ENCODE measurements around the gene COLEC12. TPM values are rescaled to one million over a fixed set of nuclear protein-coding genes. Genes with fewer than 3 reads are reported as not detected.
A peak's percentile ranks its signal among the peaks of the same experiment; 100 is the strongest.

Gene COLEC12
- total RNA-seq, 1 donor, result 0.27 TPM

- no peak for DNase-seq (ENCODE audit: low read depth in 2 of 3, low spot score in 2 of 3)
Observed at GRCh38 chr18:392928-393573, 107.5 kb downstream of the COLEC12 start.

DNA sequence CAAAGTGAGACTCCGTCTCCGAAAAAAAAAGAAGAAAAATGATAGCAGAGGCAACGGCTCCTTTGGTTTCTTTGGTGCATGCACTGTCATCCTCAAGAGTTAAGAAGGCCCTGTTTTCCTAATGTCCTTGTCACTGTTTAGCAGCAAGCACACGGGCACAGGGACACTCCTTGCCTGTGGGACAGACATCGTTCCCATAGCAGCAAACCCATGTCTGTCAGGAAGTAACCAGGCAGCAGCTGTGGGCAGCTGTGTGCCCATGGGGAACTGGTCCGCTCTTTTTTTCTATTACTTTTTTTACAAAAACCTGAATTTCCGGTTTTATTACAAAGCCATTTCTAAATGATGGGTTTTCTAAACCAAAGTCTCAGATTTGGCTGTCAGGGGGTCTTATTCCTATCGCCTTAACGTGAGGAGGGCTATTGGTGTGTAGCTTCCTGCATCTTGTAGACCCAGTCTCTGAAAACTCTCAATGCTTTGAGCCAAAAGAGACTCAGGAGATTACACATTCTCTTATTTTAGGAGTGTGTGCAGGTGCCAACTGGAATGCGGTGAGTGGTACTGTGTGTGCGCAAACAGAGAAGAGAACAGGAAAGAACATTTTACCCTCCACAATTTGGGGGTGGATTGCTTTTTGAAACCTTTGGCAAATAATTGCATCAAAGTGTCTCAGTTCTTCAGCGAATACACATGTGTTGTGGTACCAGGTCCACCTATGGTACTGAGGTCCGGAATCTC is 109.6 kb downstream of the COLEC12 start:
- no peak for DNase-seq (ENCODE audit: low read depth in 2 of 3, low spot score in 2 of 3)

- DNase-seq (ENCODE audit: low read depth in 2 of 3, low spot score in 2 of 3), result peak in 1 of 3 donors; percentile 36
Observed at GRCh38 chr18:389658-390357, 110.7 kb downstream of the COLEC12 start.

DNA sequence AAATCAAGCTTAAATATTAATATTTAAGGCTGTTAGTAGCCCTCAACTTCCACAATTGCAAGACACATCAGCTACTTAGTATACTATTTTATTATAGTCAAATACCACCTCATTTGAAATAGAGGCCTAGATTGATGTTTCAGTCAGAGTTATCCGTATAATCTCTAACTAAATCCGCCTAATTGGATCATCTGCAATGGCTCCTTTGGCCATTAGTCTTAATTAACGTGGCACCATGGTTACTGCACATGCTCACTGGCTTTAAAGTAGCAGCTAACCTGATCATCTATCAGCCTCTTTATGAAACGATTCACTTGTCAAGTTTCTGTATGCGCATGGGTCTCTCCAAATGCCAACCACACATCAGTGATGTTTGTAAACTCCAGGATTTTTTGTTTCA is 112.3 kb downstream of the COLEC12 start:
- no peak for DNase-seq (ENCODE audit: low read depth in 2 of 3, low spot score in 2 of 3)

GRCh38 chr18:386994-387393 is 113.5 kb downstream of the COLEC12 start:
- DNase-seq (ENCODE audit: low read depth in 2 of 3, low spot score in 2 of 3), result no peak

DNA sequence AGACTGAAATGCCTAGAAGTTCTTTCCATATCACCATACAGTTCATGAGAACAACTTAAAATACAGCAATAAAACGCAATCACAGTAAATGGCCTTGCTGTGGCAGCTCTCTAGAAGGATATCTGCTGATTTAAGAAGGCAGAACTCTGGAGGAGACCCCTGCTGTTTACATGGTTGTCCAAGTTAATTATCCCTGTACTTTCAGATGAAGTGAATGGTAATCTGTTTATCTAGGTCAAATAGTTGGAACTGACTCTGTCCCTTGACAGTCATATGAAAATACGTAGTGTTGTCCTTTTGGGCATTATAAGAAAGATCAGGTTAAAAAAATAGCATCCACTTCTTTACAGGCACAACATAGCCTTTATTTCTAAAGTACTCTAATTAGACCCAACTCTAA is 115.6 kb downstream of the COLEC12 start:
- DNase-seq (ENCODE audit: low read depth in 2 of 3, low spot score in 2 of 3), result no peak

GRCh38 chr18:383135-383534 is 117.4 kb downstream of the COLEC12 start:
- no peak for DNase-seq (ENCODE audit: low read depth in 2 of 3, low spot score in 2 of 3)

GRCh38 chr18:382423-382984 is 118.0 kb downstream of the COLEC12 start:
- DNase-seq (ENCODE audit: low read depth in 2 of 3, low spot score in 2 of 3), result no peak

- peak in 1 of 3 donors; percentile 26 for DNase-seq (ENCODE audit: low read depth in 2 of 3, low spot score in 2 of 3)
Observed at GRCh38 chr18:379681-380330, 120.7 kb downstream of the COLEC12 start.

DNA sequence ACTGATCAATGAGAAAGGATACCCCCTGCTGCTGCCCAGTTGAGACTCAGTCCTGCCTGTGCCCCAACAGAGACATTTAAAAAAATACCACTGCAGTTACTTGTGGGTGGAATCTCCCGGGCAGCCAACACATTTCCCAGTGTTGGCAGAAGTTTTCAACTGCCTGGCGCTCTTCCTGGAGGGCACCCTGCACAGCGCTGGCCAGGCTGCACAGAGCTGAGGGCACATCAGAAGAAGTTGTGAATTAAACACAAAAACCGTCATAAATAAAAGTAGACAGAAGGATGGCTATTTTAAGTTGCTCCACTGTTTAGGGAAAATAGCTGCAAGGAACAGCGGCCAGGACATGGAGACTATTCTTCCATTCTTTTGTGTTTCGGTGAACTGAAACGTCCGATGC is 122.4 kb downstream of the COLEC12 start:
- DNase-seq (ENCODE audit: low read depth in 2 of 3, low spot score in 2 of 3), result no peak

DNA sequence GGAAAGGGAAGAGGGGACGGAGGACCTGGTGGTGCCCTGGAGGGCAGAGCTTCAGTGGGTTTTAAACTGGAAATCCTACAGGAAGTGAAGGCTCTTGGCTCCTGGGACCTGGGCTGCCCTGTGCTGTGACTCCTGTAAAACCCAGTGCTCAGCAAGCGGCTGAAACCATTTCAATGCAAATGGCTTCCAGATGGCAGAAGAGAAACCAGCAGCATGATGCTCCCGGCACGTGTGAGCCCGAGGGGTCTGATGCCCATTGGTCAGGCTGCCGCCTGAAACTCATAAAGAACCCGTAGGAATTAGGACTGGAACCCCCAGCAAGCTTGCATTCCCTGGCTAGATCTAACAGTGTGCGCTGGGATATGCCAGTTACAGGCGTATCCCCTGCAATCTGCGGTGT is 123.4 kb downstream of the COLEC12 start:
- DNase-seq (ENCODE audit: low read depth in 2 of 3, low spot score in 2 of 3), result no peak

DNA sequence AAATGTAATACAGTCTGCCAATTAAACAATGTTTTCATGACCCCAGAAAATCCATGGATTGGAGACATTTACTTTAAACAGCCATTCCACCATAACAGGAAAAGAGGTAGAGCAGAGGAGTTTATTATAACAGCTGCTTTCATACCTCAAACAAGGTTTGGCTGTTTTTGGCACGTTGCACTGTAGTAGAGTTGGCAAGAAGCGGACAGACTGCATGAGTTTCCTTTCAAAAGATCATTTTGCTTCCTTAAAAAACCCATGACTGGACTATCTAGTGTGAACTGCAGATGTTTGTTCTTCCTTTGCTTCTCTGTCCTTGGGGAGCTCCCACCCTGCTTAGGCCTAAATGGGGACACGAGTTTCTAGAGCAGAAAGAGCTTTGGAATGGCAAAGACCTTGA is 124.2 kb downstream of the COLEC12 start:
- peak in 1 of 3 donors; percentile 36 for DNase-seq (ENCODE audit: low read depth in 2 of 3, low spot score in 2 of 3)

DNA sequence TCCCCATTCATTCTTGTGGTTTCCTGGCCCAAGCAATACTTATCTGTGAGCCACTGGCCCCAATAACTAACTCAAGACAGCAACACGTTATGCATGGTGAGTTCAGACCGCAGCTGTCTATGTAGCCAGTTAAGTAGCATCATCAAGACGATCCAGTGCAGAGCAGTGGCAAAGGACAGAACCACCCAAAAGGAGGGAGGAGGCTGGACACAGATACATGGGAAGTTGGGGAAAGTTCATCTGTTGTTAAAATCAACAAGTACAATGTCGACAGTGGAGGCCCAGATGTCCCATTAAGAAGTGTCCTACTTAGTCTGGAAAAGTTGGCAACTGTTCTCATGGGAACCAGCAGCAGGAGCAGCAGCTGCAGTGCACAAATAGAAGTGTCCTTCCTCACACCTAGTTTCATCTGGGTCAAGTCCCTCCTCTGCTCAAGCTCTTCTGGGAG is 125.8 kb downstream of the COLEC12 start:
- DNase-seq (ENCODE audit: low read depth in 2 of 3, low spot score in 2 of 3), result peak in 1 of 3 donors; percentile 49

DNA sequence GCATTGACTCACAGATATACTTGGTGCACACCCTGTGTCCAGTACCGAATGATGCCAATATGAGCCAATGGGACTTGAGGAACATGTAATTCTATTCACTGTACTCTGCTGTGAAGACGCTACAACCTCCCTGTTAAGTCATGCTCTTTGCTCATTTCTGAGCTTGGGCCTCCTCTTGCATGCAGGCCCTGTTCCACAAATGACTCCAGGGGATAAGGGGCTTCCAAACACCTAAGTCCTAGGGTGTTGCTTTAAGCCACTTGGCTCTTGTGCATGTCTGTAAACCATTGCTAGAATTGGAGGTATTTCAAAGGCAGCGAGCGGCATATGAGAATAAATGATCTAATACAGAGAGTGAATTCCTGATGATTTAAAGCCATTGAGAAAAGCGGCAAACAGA is 126.7 kb downstream of the COLEC12 start:
- DNase-seq (ENCODE audit: low read depth in 2 of 3, low spot score in 2 of 3), result no peak

GRCh38 chr18:371609-371982 is 128.9 kb downstream of the COLEC12 start:
- no peak for DNase-seq (ENCODE audit: low read depth in 2 of 3, low spot score in 2 of 3)

DNA sequence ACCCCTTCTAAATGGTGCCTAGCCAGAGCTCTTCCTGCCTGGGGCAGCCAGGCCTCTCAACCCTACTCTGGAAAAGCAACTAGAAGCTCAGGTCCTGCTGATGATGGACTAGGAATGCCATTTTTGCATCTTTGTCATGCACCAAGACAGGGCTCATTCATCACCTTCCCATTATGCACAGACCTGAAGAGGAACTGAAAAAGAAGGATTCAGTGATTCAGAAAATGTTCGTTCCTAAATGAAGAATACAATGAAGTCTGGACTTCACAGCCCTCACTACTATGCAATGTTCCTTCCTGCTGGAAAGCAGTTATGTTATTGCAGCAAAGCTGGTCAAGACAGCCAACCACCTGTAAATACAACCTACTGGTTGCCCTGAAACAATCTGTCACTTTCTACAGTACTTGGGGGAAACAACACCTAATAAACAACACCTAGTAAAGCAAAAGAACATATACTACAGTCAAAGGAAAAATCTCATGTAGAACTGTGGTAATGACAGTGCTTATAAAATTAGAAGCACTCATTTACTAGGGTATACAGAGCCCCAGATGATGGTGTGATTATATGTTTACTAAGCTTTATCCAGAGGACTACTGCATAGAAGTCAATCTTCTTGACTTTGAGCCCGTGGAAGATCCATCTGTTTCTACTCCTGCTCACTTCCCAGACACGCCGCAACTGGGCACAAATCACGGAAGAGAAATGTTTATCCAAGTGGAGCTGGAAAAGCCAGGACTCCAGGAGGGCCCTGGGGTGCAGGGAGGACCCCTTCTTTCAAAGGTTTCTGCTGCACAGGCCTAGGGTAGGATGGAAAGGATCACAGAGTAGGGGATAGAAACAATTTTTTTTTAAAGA is 129.5 kb downstream of the COLEC12 start:
- DNase-seq (ENCODE audit: low read depth in 2 of 3, low spot score in 2 of 3), result no peak

DNA sequence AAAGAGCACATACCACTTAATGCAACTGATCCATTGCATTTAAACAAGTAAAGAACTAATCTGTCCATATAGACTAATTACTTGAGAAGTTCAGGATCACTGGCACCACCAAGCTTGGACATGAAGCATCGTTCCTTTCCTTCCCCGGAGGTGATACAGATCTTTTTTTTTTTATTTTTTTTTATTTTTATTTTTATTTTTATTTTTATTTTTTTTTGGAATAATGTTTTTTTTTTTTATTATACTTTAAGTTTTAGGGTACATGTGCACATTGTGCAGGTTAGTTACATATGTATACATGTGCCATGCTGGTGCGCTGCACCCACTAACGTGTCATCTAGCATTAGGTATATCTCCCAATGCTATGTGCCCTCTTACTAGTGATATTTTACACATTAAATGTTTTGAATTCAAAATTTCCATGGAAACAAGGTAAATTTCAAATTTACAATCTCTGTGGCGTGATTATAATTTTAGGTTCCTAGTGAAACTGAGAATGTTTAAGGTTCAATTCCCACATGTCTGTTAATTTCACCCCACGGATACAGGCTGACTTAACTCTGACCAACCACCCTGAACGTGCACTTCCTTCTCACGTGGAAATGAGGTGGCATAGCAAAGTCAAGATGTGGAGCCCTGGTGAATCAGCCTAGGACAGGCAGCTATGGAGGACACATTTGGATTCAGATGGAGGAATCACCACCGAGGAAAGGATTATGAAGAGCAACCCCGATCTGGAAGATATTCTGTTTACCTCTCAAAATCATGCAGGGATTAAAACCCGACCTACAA is 131.1 kb downstream of the COLEC12 start:
- no peak for DNase-seq (ENCODE audit: low read depth in 2 of 3, low spot score in 2 of 3)

- DNase-seq (ENCODE audit: low read depth in 2 of 3, low spot score in 2 of 3), result no peak
Observed at GRCh38 chr18:366466-367061, 133.9 kb downstream of the COLEC12 start.

- DNase-seq (ENCODE audit: low read depth in 2 of 3, low spot score in 2 of 3), result no peak
Observed at GRCh38 chr18:365651-366050, 134.8 kb downstream of the COLEC12 start.
